Trophoblast cell (in vitro differentiated cells and primary cell): ENCODE measurements around the gene SLAIN1.

ENCODE experiments used
- DNase-seq, 2 donors: peaks; one replicate each; pipeline ENCODE4 v3.0.0-alpha.2; 2016
- H2AFZ ChIP-seq: 2 replicates; pipeline ENCODE4 v1.6.1; 2013; ENCODE audit warnings: low read length, moderate library complexity, mild to moderate bottlenecking; ENCODE audit not compliant: insufficient read depth, poor library complexity
- H2AK5ac ChIP-seq: 2 replicates; pipeline ENCODE4 v1.6.1; 2013; ENCODE audit warnings: mild to moderate bottlenecking, low read length
- H2BK120ac ChIP-seq: 2 replicates; pipeline ENCODE4 v1.6.1; 2013; ENCODE audit warnings: low read length, mild to moderate bottlenecking, moderate library complexity; ENCODE audit not compliant: insufficient read depth, poor library complexity
- H2BK12ac ChIP-seq: 2 replicates; pipeline ENCODE4 v1.6.1; 2013; ENCODE audit warnings: mild to moderate bottlenecking, low read length, moderate library complexity
- H2BK5ac ChIP-seq: 2 replicates; pipeline ENCODE4 v1.6.1; 2013; ENCODE audit warnings: low read length, low read depth, moderate library complexity, mild to moderate bottlenecking; ENCODE audit not compliant: poor library complexity
- H3K14ac ChIP-seq: 2 replicates; pipeline ENCODE4 v1.6.1; 2013; ENCODE audit warnings: mild to moderate bottlenecking, low read length
- H3K18ac ChIP-seq: 2 replicates; pipeline ENCODE4 v1.6.1; 2013; ENCODE audit warnings: mild to moderate bottlenecking, low read length
- H3K23ac ChIP-seq: 2 replicates; pipeline ENCODE4 v1.6.1; 2013; ENCODE audit warnings: low read length
- H3K27ac ChIP-seq: 2 replicates; pipeline ENCODE4 v1.5.1; 2013; ENCODE audit warnings: low read depth, mild to moderate bottlenecking, inconsistent platforms, low read length, moderate library complexity
- H3K27me3 ChIP-seq: 2 replicates; pipeline ENCODE4 v1.6.1; 2013; ENCODE audit warnings: inconsistent platforms, mild to moderate bottlenecking, low read length, moderate library complexity; ENCODE audit not compliant: insufficient read depth
- H3K36me3 ChIP-seq, 2 experiments: 1 replicate in 1 of 2; 2 replicates in 1 of 2; pipeline ENCODE4 v1.6.1; 2013; ENCODE audit warnings: low read length in 2 of 2, mild to moderate bottlenecking in 2 of 2, moderate library complexity in 1 of 2; ENCODE audit not compliant: insufficient read depth in 2 of 2, control insufficient read depth in 1 of 2
- H3K4ac ChIP-seq: 2 replicates; pipeline ENCODE4 v1.6.1; 2013; ENCODE audit warnings: low read depth, mild to moderate bottlenecking, low read length, moderate library complexity
- H3K4me1 ChIP-seq, 2 experiments: 1 replicate in 1 of 2; 2 replicates in 1 of 2; pipeline ENCODE4 v1.6.1; 2013; ENCODE audit warnings: low read length in 2 of 2, mild to moderate bottlenecking in 2 of 2, moderate library complexity in 1 of 2; ENCODE audit not compliant: insufficient read depth in 2 of 2, control insufficient read depth in 1 of 2
- H3K4me2 ChIP-seq: 2 replicates; pipeline ENCODE4 v1.6.1; 2013; ENCODE audit warnings: inconsistent platforms, mild to moderate bottlenecking, low read length, moderate library complexity
- H3K4me3 ChIP-seq: 2 replicates; pipeline ENCODE4 v1.5.1; 2013; ENCODE audit warnings: mild to moderate bottlenecking, low read depth, low read length, inconsistent platforms
- H3K79me1 ChIP-seq: one replicate; pipeline ENCODE4 v1.6.1; 2013; ENCODE audit warnings: low read length
- H3K79me2 ChIP-seq: 2 replicates; pipeline ENCODE4 v1.6.1; 2013; ENCODE audit warnings: low read length, mild to moderate bottlenecking; ENCODE audit not compliant: control insufficient read depth, insufficient read depth, poor library complexity
- H3K9ac ChIP-seq: 2 replicates; pipeline ENCODE4 v1.6.1; 2013; ENCODE audit warnings: mild to moderate bottlenecking, low read length
- H3K9me3 ChIP-seq: 2 replicates; pipeline ENCODE4 v1.6.1; 2013; ENCODE audit warnings: low read depth, mild to moderate bottlenecking, control low read depth, inconsistent platforms, low read length; ENCODE audit not compliant: insufficient read depth
- H4K12ac ChIP-seq: 2 replicates; pipeline ENCODE4 v1.6.1; 2013; ENCODE audit warnings: low read depth, mild to moderate bottlenecking, low read length, moderate library complexity
- H4K8ac ChIP-seq: 2 replicates; pipeline ENCODE4 v1.6.1; 2013; ENCODE audit warnings: low read depth, mild to moderate bottlenecking, low read length, moderate library complexity
- H4K91ac ChIP-seq: one replicate; pipeline ENCODE4 v1.6.1; 2013; ENCODE audit warnings: low read depth, mild to moderate bottlenecking, low read length, moderate library complexity
- WGBS: extraction: QIAGEN DNeasy Blood & Tissue Kit; methylation state at CpG from one replicate; pipeline ENCODE4 v1.1.7; 2013; ENCODE audit warnings: missing lambda C conversion rate; ENCODE audit not compliant: insufficient read length, insufficient coverage; ENCODE audit errors: extremely low coverage; 5-methylcytosine and 5-hydroxymethylcytosine counted together

SLAIN1 gene

GRCh38 chr13:77774181-77774580 is 76.7 kb downstream of the SLAIN1 start:
- Histone ChIP-seq H3K4ac (no peak overlapping the region), H3K9ac (no peak overlapping the region), H3K27me3 (no peaks in the 10 kb centered on the region), H3K36me3 (no peaks in the 10 kb centered on the region), H3K79me2 (no peaks in the 10 kb centered on the region), H2BK120ac (no peak overlapping the region), H3K9me3 (no peaks in the 10 kb centered on the region), H2AK5ac (no peak overlapping the region), H3K18ac (no peak overlapping the region), H4K8ac (no peak overlapping the region), H2AFZ (no peak overlapping the region), H3K14ac (no peak overlapping the region), H2BK12ac (no peak overlapping the region), H3K27ac (no peak overlapping the region), H4K12ac (no peak overlapping the region), H3K4me3 (no peak overlapping the region), H3K4me2 (no peak overlapping the region), H3K79me1 (no peaks in the 10 kb centered on the region), H3K4me1 (no peaks in the 10 kb centered on the region), H2BK5ac (no peak overlapping the region), H4K91ac (no peak overlapping the region), H3K23ac (no peak overlapping the region)
- no peak for DNase-seq
- no CpG with 5 or more reads among the region's 1 CpG for WGBS

GRCh38 chr13:77776704-77777103 is 79.2 kb downstream of the SLAIN1 start:
- Histone ChIP-seq H3K4ac (no peak overlapping the region), H2BK120ac (no peak overlapping the region), H3K36me3 (no peaks in the 10 kb centered on the region), H3K4me2 (no peak overlapping the region), H4K12ac (no peak overlapping the region), H3K23ac (no peak overlapping the region), H2BK12ac (no peak overlapping the region), H4K91ac (no peak overlapping the region), H2AK5ac (no peak overlapping the region), H2BK5ac (no peak overlapping the region), H3K27ac (no peak overlapping the region), H3K79me1 (peaks cover 3% of the 10 kb centered on the region), H3K18ac (no peak overlapping the region), H4K8ac (no peak overlapping the region), H3K14ac (no peak overlapping the region), H2AFZ (no peak overlapping the region), H3K4me1 (peaks cover 3 to 5% of the 10 kb centered on the region in 2 experiments), H3K4me3 (no peak overlapping the region), H3K27me3 (no peaks in the 10 kb centered on the region), H3K9ac (no peak overlapping the region), H3K9me3 (no peaks in the 10 kb centered on the region), H3K79me2 (no peaks in the 10 kb centered on the region)
- no CpG with 5 or more reads among the region's 4 CpGs for WGBS
- no peak for DNase-seq

GRCh38 chr13:77779552-77780272 is 82.2 kb downstream of the SLAIN1 start:
- DNase-seq, result peak; percentile 62 to 84
- H2BK5ac ChIP-seq, result no peak overlapping the region
- H3K4me2 ChIP-seq, result no peak overlapping the region
- H3K9me3 ChIP-seq, result no peaks in the 10 kb centered on the region
- H3K27me3 ChIP-seq, result no peaks in the 10 kb centered on the region
- no peaks in the 10 kb centered on the region for H3K36me3 ChIP-seq
- no peak overlapping the region for H3K4ac ChIP-seq
- no peak overlapping the region for H3K23ac ChIP-seq
- H4K12ac ChIP-seq, result no peak overlapping the region
- no peak overlapping the region for H4K8ac ChIP-seq
- WGBS, result no CpG with 5 or more reads among the region's 3 CpGs
- no peak overlapping the region for H3K4me3 ChIP-seq
- H2AFZ ChIP-seq, result no peak overlapping the region
- H3K79me2 ChIP-seq, result no peaks in the 10 kb centered on the region
- H2AK5ac ChIP-seq, result no peak overlapping the region
- H2BK120ac ChIP-seq, result no peak overlapping the region
- H3K14ac ChIP-seq, result no peak overlapping the region
- peak overlapping the region; percentile 62 for H2BK12ac ChIP-seq
- H3K18ac ChIP-seq, result peak overlapping the region; percentile 42
- H4K91ac ChIP-seq, result no peak overlapping the region
- no peak overlapping the region for H3K9ac ChIP-seq
- H3K79me1 ChIP-seq, result peaks cover 3% of the 10 kb centered on the region
- peaks cover 3 to 5% of the 10 kb centered on the region in 2 experiments for H3K4me1 ChIP-seq
- peak overlapping the region; percentile 46 for H3K27ac ChIP-seq

- H4K8ac ChIP-seq, result no peak overlapping the region
- H2AK5ac ChIP-seq, result no peak overlapping the region
- H4K91ac ChIP-seq, result no peak overlapping the region
- no peak overlapping the region for H2BK120ac ChIP-seq
- no peak overlapping the region for H3K27ac ChIP-seq
- H4K12ac ChIP-seq, result no peak overlapping the region
- H3K14ac ChIP-seq, result no peak overlapping the region
- H3K4me1 ChIP-seq, result peaks cover 3 to 5% of the 10 kb centered on the region in 2 experiments
- peaks cover 3% of the 10 kb centered on the region for H3K79me1 ChIP-seq
- H3K27me3 ChIP-seq, result no peaks in the 10 kb centered on the region
- no peak overlapping the region for H2BK5ac ChIP-seq
- H2AFZ ChIP-seq, result no peak overlapping the region
- no peak overlapping the region for H3K18ac ChIP-seq
- H3K36me3 ChIP-seq, result no peaks in the 10 kb centered on the region
- H3K9me3 ChIP-seq, result no peaks in the 10 kb centered on the region
- no peak for DNase-seq
- H3K4me3 ChIP-seq, result no peak overlapping the region
- no peaks in the 10 kb centered on the region for H3K79me2 ChIP-seq
- H3K4me2 ChIP-seq, result no peak overlapping the region
- H3K9ac ChIP-seq, result no peak overlapping the region
- H3K4ac ChIP-seq, result no peak overlapping the region
- H2BK12ac ChIP-seq, result no peak overlapping the region
- H3K23ac ChIP-seq, result no peak overlapping the region
Measured at GRCh38 chr13:77781808-77782207, 84.3 kb downstream of the SLAIN1 start.
